IPS-NIHi11 (cell line): Measurements from ENCODE around the gene CIAO2B.
"Not testable (repeated sequence)": the region's sequence is repeated elsewhere in the genome, so short reads cannot be mapped to it uniquely, and the experiment has no call there.

Experiments
- DNase-seq: peaks from one replicate; pipeline ENCODE4 v3.0.0; 2012; ENCODE audit warnings: mixed read lengths, low spot score

CIAO2B gene

GRCh38 chr16:66955363-66956153 is 21.4 kb upstream of the CIAO2B start:
- not testable (repeated sequence) for DNase-seq

- DNase-seq: peak; percentile 78
These were observed 20.0 kb upstream of the CIAO2B start for GRCh38 chr16:66954097-66954659.

GRCh38 chr16:66953462-66954096 is 19.4 kb upstream of the CIAO2B start:
- no peak for DNase-seq

GRCh38 chr16:66952430-66953110 is 18.4 kb upstream of the CIAO2B start:
- no peak for DNase-seq

GRCh38 chr16:66950971-66951790 is 17.0 kb upstream of the CIAO2B start:
- DNase-seq: no peak

GRCh38 chr16:66950437-66950836 is 16.2 kb upstream of the CIAO2B start:
- no peak for DNase-seq

GRCh38 chr16:66949472-66949871 is 15.3 kb upstream of the CIAO2B start:
- DNase-seq: no peak

GRCh38 chr16:66948837-66949225 is 14.6 kb upstream of the CIAO2B start:
- no peak for DNase-seq

GRCh38 chr16:66948134-66948836 is 14.1 kb upstream of the CIAO2B start:
- no peak for DNase-seq

- peak; percentile 88 for DNase-seq
These were observed 13.3 kb upstream of the CIAO2B start for GRCh38 chr16:66947302-66948065.

- no peak for DNase-seq
These were observed 12.7 kb upstream of the CIAO2B start for GRCh38 chr16:66946974-66947301.

GRCh38 chr16:66946541-66946940 is 12.3 kb upstream of the CIAO2B start:
- no peak for DNase-seq

GRCh38 chr16:66945939-66946338 is 11.7 kb upstream of the CIAO2B start:
- no peak for DNase-seq

- DNase-seq: not testable (repeated sequence)
These were observed 10.8 kb upstream of the CIAO2B start for GRCh38 chr16:66944971-66945370.

GRCh38 chr16:66944054-66944441 is 9.8 kb upstream of the CIAO2B start:
- DNase-seq: no peak

- DNase-seq: no peak
These were observed 9.3 kb upstream of the CIAO2B start for GRCh38 chr16:66943426-66944053.

GRCh38 chr16:66942981-66943380 is 8.8 kb upstream of the CIAO2B start:
- no peak for DNase-seq

- DNase-seq: no peak
These were observed 6.0 kb upstream of the CIAO2B start for GRCh38 chr16:66940236-66940635.

GRCh38 chr16:66939366-66939765 is 5.2 kb upstream of the CIAO2B start:
- no peak for DNase-seq

- DNase-seq: no peak
These were observed 3.6 kb upstream of the CIAO2B start for GRCh38 chr16:66937725-66938337.
